ENCODE data around the gene CD48. TPM values are rescaled to one million over a fixed set of nuclear protein-coding genes. Genes with fewer than 3 reads are reported as not detected.

The CD48 gene
- total RNA-seq, 1 donor from 2014 or later, result not detected

- DNase-seq (ENCODE audit: low read depth in 2 of 2), result no peak
These were observed 76.8 kb downstream of the CD48 start for GRCh38 chr1:160634543-160635491.

GRCh38 chr1:160633330-160633903, 78.2 kb downstream of the CD48 start:
- DNase-seq (ENCODE audit: low read depth in 2 of 2), result no peak

- no peak for DNase-seq (ENCODE audit: low read depth in 2 of 2)
These were observed 79.5 kb downstream of the CD48 start for GRCh38 chr1:160631983-160632625.

- DNase-seq (ENCODE audit: low read depth in 2 of 2), result no peak
These were observed 80.8 kb downstream of the CD48 start for GRCh38 chr1:160630523-160631451.

- no peak for DNase-seq (ENCODE audit: low read depth in 2 of 2)
These were observed 82.1 kb downstream of the CD48 start for GRCh38 chr1:160629286-160630210.

- DNase-seq (ENCODE audit: low read depth in 2 of 2), result no peak
These were observed 82.8 kb downstream of the CD48 start for GRCh38 chr1:160628799-160629263.

Other genes starting within 250 kb of the CD48 start
- not detected in 2 replicates for gene SLAMF6, start 188.6 kb downstream of the CD48 start, total RNA-seq
- not detected in 2 replicates for gene CD84, start 132.3 kb downstream of the CD48 start, total RNA-seq
- under 0.01 and 0.13 TPM in 2 replicates for gene SLAMF1, start 64.8 kb downstream of the CD48 start, total RNA-seq
- not detected in 2 replicates for gene SLAMF7, start 27.4 kb upstream of the CD48 start, total RNA-seq
- gene LY9, start 84.4 kb upstream of the CD48 start, total RNA-seq, result not detected in 2 replicates
- gene CD244, start 151.1 kb upstream of the CD48 start, total RNA-seq, result not detected in 2 replicates
- gene ITLN1, start 173.4 kb upstream of the CD48 start, total RNA-seq, result not detected in 2 replicates
- not detected in 2 replicates for gene ITLN2, start 243.0 kb upstream of the CD48 start, total RNA-seq